SU-DHL-6 (cell line): ENCODE measurements around the gene TMEM134.

ENCODE experiments used
- H2AFZ ChIP-seq: fragments of 200-600 bp; sonication (generic); 2 replicates; pipeline ENCODE4 v1.6.1; 2014; ENCODE audit warnings: low read depth, mild to moderate bottlenecking, moderate library complexity, mixed read lengths, antibody characterized with exemption, low read length; ENCODE audit not compliant: severe bottlenecking
- H3F3A ChIP-seq: fragments of 200-600 bp; shearing (Covaris generic); 2 replicates; pipeline ENCODE4 v1.6.0; 2016; ENCODE audit warnings: antibody characterized with exemption, mild to moderate bottlenecking; ENCODE audit not compliant: insufficient read depth
- H3K27ac ChIP-seq: fragments of 200-600 bp; sonication (generic); 2 replicates; pipeline ENCODE4 v1.5.1; 2016; ENCODE audit warnings: low read depth, mild to moderate bottlenecking, low read length, moderate library complexity, mixed read lengths
- H3K27me3 ChIP-seq: fragments of 200-600 bp; sonication (generic), shearing (Covaris generic); 2 replicates; pipeline ENCODE4 v1.6.0; 2014; ENCODE audit warnings: mild to moderate bottlenecking, low read length
- H3K36me3 ChIP-seq: fragments of 200-600 bp; sonication (generic); 2 replicates; pipeline ENCODE4 v1.6.1; 2014; ENCODE audit warnings: mild to moderate bottlenecking, low read length, mixed read lengths
- H3K4me2 ChIP-seq: fragments of 300-600, 200-600 bp; shearing (Covaris generic), sonication (generic); 2 replicates; pipeline ENCODE4 v1.6.0; 2014; ENCODE audit warnings: low read length, low read depth, mild to moderate bottlenecking; ENCODE audit not compliant: poor library complexity, severe bottlenecking
- H3K4me3 ChIP-seq: fragments of 200-600 bp; sonication (generic); 2 replicates; pipeline ENCODE4 v1.5.1; 2014; ENCODE audit warnings: antibody characterized with exemption, low read length, mild to moderate bottlenecking, mixed read lengths; ENCODE audit not compliant: insufficient read depth, poor library complexity, severe bottlenecking
- H3K79me2 ChIP-seq: fragments of 200-600 bp; sonication (generic); 2 replicates; pipeline ENCODE4 v1.6.1; 2014; ENCODE audit warnings: mild to moderate bottlenecking, low read length, moderate library complexity; ENCODE audit not compliant: insufficient read depth
- H3K9ac ChIP-seq: fragments of 200-600 bp; sonication (generic); 2 replicates; pipeline ENCODE4 v1.7.0; 2014; ENCODE audit warnings: mild to moderate bottlenecking, low read length
- H3K9me2 ChIP-seq: fragments of 200-600 bp; sonication (generic); replicated peaks from 2 replicates; pipeline ENCODE4 v1.6.1; 2014; ENCODE audit warnings: low read length; ENCODE audit not compliant: insufficient read depth
- H3K9me3 ChIP-seq: fragments of 200-600 bp; sonication (generic); 2 replicates; pipeline ENCODE4 v1.6.1; 2014; ENCODE audit warnings: low read length, mixed read lengths; ENCODE audit not compliant: insufficient read depth
- H4K20me1 ChIP-seq: fragments of 200-600 bp; sonication (generic); 2 replicates; pipeline ENCODE4 v1.6.1; 2014; ENCODE audit warnings: low read depth, mild to moderate bottlenecking, antibody characterized with exemption, low read length, moderate library complexity, mixed read lengths
- CTCF ChIP-seq: fragments of 200-600 bp; sonication (generic); IDR thresholded peaks from one replicate; pipeline ENCODE4 v1.5.1; 2017; ENCODE audit warnings: antibody characterized with exemption, mild to moderate bottlenecking, low read length, moderate library complexity; ENCODE audit not compliant: insufficient read depth, poor library complexity, severe bottlenecking
- EZH2phosphoT487 ChIP-seq: fragments of 200-600 bp; sonication (generic), shearing (Covaris generic); conservative IDR thresholded peaks from 2 replicates; pipeline ENCODE4 v1.6.1; 2018; ENCODE audit warnings: mild to moderate bottlenecking, antibody characterized with exemption, low read length, moderate library complexity, mixed read lengths

TMEM134 gene

GRCh38 chr11:67418476-67419281, 50.4 kb downstream of the TMEM134 start:
- H3K27ac ChIP-seq = peak overlapping the region; percentile 32
- H2AFZ ChIP-seq = no peak overlapping the region
- H3K9ac ChIP-seq = peak overlapping the region; percentile 21; the same call in 1 of the 2 replicates
- no peaks in the 10 kb centered on the region for H3K9me2 ChIP-seq
- no peaks in the 10 kb centered on the region for H3K9me3 ChIP-seq
- H3K27me3 ChIP-seq = no peaks in the 10 kb centered on the region
- no peaks in the 10 kb centered on the region for H3F3A ChIP-seq
- TF ChIP-seq CTCF (no peak), EZH2phosphoT487 (no peak)
- H3K4me3 ChIP-seq = no peak overlapping the region
- peak overlapping the region; percentile 32 for H3K4me2 ChIP-seq
- no peaks in the 10 kb centered on the region for H3K79me2 ChIP-seq
- no peaks in the 10 kb centered on the region for H4K20me1 ChIP-seq
- no peaks in the 10 kb centered on the region for H3K36me3 ChIP-seq

GRCh38 chr11:67417425-67417824, 51.6 kb downstream of the TMEM134 start:
- H3K9me2 ChIP-seq = no peaks in the 10 kb centered on the region
- H3K27ac ChIP-seq = no peak overlapping the region
- TF ChIP-seq CTCF (no peak), EZH2phosphoT487 (no peak)
- H3F3A ChIP-seq = no peaks in the 10 kb centered on the region
- no peaks in the 10 kb centered on the region for H4K20me1 ChIP-seq
- H2AFZ ChIP-seq = no peak overlapping the region
- H3K9me3 ChIP-seq = no peaks in the 10 kb centered on the region
- no peaks in the 10 kb centered on the region for H3K79me2 ChIP-seq
- no peak overlapping the region for H3K4me3 ChIP-seq
- no peak overlapping the region for H3K4me2 ChIP-seq
- no peak overlapping the region for H3K9ac ChIP-seq
- no peaks in the 10 kb centered on the region for H3K27me3 ChIP-seq
- no peaks in the 10 kb centered on the region for H3K36me3 ChIP-seq

GRCh38 chr11:67416416-67417335, 52.4 kb downstream of the TMEM134 start:
- Histone ChIP-seq H2AFZ (no peak overlapping the region), H3K79me2 (no peaks in the 10 kb centered on the region), H3K9me3 (no peaks in the 10 kb centered on the region), H3K27me3 (no peaks in the 10 kb centered on the region), H3K27ac (no peak overlapping the region), H3F3A (no peaks in the 10 kb centered on the region), H3K4me3 (no peak overlapping the region), H4K20me1 (no peaks in the 10 kb centered on the region), H3K9ac (no peak overlapping the region), H3K36me3 (no peaks in the 10 kb centered on the region), H3K9me2 (no peaks in the 10 kb centered on the region), H3K4me2 (no peak overlapping the region)
- TF ChIP-seq CTCF = no peak
- no peak for TF ChIP-seq EZH2phosphoT487
